Natural killer cell (primary cell): Measurements from ENCODE around the gene RGS8. TPM values are rescaled to one million over a fixed set of nuclear protein-coding genes. Genes with fewer than 3 reads are reported as not detected.

Experiments used
- ATAC-seq, 3 donors: fragments of 150-1000 bp in 2 of 3; fragments of 200-7000 bp in 1 of 3; cut with Tn5 transposase; 1 replicate in 1 of 3; 2 replicates in 2 of 3; pipeline ENCODE4 v1.10.0; 2021; ENCODE audit warnings: mild to moderate bottlenecking in 2 of 3, moderate library complexity in 2 of 3
- DNase-seq, 2 donors: peaks; one replicate each; pipeline versions ENCODE4 v3.0.0 to v3.0.0-alpha.2; 2013 to 2021; ENCODE audit warnings: mixed read lengths in 1 of 2
- H3K27ac ChIP-seq: one replicate; pipeline ENCODE4 v1.5.1; 2013; ENCODE audit warnings: mild to moderate bottlenecking, low read length
- H3K27me3 ChIP-seq: one replicate; pipeline ENCODE4 v1.6.1; 2013; ENCODE audit warnings: low read length; ENCODE audit not compliant: control insufficient read depth, insufficient read depth
- H3K36me3 ChIP-seq: one replicate; pipeline ENCODE4 v1.6.1; 2013; ENCODE audit warnings: low read length; ENCODE audit not compliant: control insufficient read depth, insufficient read depth
- H3K4me1 ChIP-seq: one replicate; pipeline ENCODE4 v1.6.1; 2013; ENCODE audit warnings: low read length; ENCODE audit not compliant: control insufficient read depth, insufficient read depth
- H3K4me3 ChIP-seq: one replicate; pipeline ENCODE4 v1.5.1; 2013; ENCODE audit warnings: low read length
- H3K9me3 ChIP-seq: one replicate; pipeline ENCODE4 v1.6.1; 2013; ENCODE audit warnings: low read length; ENCODE audit not compliant: control insufficient read depth, insufficient read depth
- H3K27ac Mint-ChIP-seq, 2 donors: one replicate each; pipeline ENCODE4 v1.8.0; 2022; ENCODE audit warnings: mild to moderate bottlenecking in 2 of 2, mixed read lengths in 2 of 2, moderate library complexity in 1 of 2
- H3K27me3 Mint-ChIP-seq, 2 donors: one replicate each; pipeline ENCODE4 v1.8.0; 2022; ENCODE audit warnings: low read depth in 2 of 2, mixed read lengths in 2 of 2
- H3K36me3 Mint-ChIP-seq: one replicate; pipeline ENCODE4 v1.8.0; 2022; ENCODE audit warnings: mixed read lengths
- H3K4me1 Mint-ChIP-seq, 2 donors: one replicate each; pipeline ENCODE4 v1.8.0; 2022; ENCODE audit warnings: mixed read lengths in 2 of 2
- H3K4me3 Mint-ChIP-seq: one replicate; pipeline ENCODE4 v1.8.0; 2022; ENCODE audit warnings: mild to moderate bottlenecking, moderate library complexity, mixed read lengths
- H3K9me3 Mint-ChIP-seq, 2 donors: one replicate each; pipeline ENCODE4 v1.8.0; 2022; ENCODE audit warnings: mixed read lengths in 2 of 2
- WGBS: methylation state at CpG from one replicate; pipeline ENCODE4 v1.1.7; 2013; ENCODE audit warnings: missing lambda C conversion rate; ENCODE audit not compliant: insufficient coverage; 5-methylcytosine and 5-hydroxymethylcytosine counted together
- intact Hi-C: fragments of 100-400 bp; cut with micrococcal nuclease; formaldehyde crosslinking; loops from one replicate; pipeline ENCODE4 v1.14.2; 2022
- total RNA-seq, 4 donors: library from RNA; stranded (reverse); fragments of 120-200 nt in 1 of 4; gene quantifications; one replicate each; pipeline versions ENCODE4 v1.2.3 to v1.2.4, GENCODE V29; 2013 to 2022
- TF ChIP-seq, protein P1 (sequence below): fragments of 200-600 bp; IDR thresholded peaks from one replicate; pipeline ENCODE4 v1.8.0; 2022; ENCODE audit warnings: antibody characterized with exemption

RGS8 gene
- total RNA-seq = not detected
- total RNA-seq (2013) = not detected

- H3K27me3 Mint-ChIP-seq = peaks cover 25 to 29% of the 10 kb centered on the region in 2 donors
- ATAC-seq = no peak
- H3K27me3 ChIP-seq = no peaks in the 10 kb centered on the region
- no peaks in the 10 kb centered on the region for H3K4me1 ChIP-seq
- no peaks in the 10 kb centered on the region for H3K4me1 Mint-ChIP-seq
- intact Hi-C loops = no loop called here
- TF ChIP-seq, protein P1, sequence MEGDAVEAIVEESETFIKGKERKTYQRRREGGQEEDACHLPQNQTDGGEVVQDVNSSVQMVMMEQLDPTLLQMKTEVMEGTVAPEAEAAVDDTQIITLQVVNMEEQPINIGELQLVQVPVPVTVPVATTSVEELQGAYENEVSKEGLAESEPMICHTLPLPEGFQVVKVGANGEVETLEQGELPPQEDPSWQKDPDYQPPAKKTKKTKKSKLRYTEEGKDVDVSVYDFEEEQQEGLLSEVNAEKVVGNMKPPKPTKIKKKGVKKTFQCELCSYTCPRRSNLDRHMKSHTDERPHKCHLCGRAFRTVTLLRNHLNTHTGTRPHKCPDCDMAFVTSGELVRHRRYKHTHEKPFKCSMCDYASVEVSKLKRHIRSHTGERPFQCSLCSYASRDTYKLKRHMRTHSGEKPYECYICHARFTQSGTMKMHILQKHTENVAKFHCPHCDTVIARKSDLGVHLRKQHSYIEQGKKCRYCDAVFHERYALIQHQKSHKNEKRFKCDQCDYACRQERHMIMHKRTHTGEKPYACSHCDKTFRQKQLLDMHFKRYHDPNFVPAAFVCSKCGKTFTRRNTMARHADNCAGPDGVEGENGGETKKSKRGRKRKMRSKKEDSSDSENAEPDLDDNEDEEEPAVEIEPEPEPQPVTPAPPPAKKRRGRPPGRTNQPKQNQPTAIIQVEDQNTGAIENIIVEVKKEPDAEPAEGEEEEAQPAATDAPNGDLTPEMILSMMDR = no peak
- H3K9me3 ChIP-seq = no peaks in the 10 kb centered on the region
- no peaks in the 10 kb centered on the region for H3K36me3 ChIP-seq
- no peak within 1 kb of the TSS for H3K4me3 Mint-ChIP-seq
- H3K9me3 Mint-ChIP-seq = no peaks in the 10 kb centered on the region
- no peak for DNase-seq
- H3K27ac ChIP-seq = no peak within 1 kb of the TSS
- no peaks in the 10 kb centered on the region for H3K36me3 Mint-ChIP-seq
- H3K27ac Mint-ChIP-seq = no peak within 1 kb of the TSS
- H3K4me3 ChIP-seq = no peak within 1 kb of the TSS
- WGBS = 45% methylated on average over 19 of the region's 19 CpGs
Measured at GRCh38 chr1:182684116-182684828, at the start of gene RGS8. Gene RGS8 (minus strand): TSS chr1:182684587. CDS start chr1:182669649, 14,938 bp downstream.

DNA sequence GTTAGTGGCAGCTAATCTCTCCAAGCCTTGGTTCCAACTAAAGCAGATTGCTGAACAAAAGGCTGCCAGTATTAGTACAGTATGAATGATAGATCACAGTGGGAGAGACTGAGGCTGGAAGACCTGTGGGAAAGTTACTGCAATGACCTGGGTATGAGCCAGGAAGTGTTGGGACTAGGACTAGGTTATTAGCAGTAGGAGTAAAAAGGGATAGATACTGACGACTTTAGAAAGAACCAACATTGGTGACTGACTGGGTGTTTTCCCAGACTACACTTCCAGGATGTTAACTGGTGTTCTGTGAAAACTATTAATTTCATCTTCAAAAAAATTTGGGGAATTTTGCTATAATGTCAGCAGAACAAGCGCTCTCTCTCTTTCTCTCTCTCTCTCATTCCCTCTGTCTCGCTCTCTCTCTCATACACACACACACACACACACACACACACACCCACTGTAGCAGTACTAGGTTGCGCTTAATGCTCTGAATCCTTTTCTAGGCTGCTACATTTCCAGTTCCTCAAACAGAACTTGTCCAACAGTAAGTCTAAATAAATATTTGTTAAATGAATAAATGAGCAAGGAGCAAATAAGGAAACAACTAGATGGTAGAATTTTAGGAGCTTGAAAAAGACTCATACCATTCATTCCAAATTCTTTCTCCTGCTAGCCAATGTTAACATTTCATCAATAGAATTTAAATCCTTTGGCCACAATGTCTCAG is 47.6 kb upstream of the RGS8 start:
- TF ChIP-seq, protein P1 = no peak
- Mint-ChIP-seq H3K27me3 (peaks cover 20 to 31% of the 10 kb centered on the region in 2 donors), H3K27ac (no peak overlapping the region), H3K4me3 (no peak overlapping the region), H3K4me1 (no peaks in the 10 kb centered on the region), H3K36me3 (no peaks in the 10 kb centered on the region), H3K9me3 (no peaks in the 10 kb centered on the region)
- intact Hi-C loops = no loop called here
- Histone ChIP-seq H3K4me1 (no peaks in the 10 kb centered on the region), H3K36me3 (no peaks in the 10 kb centered on the region), H3K27ac (no peak overlapping the region), H3K4me3 (no peak overlapping the region), H3K9me3 (no peaks in the 10 kb centered on the region), H3K27me3 (peaks cover 2% of the 10 kb centered on the region)
- DNase-seq (no peak), ATAC-seq (no peak)
- WGBS = 67% methylated on average over 3 of the region's 4 CpGs

GRCh38 chr1:182726912-182727311 is 42.5 kb upstream of the RGS8 start:
- no peaks in the 10 kb centered on the region for H3K4me1 ChIP-seq
- WGBS = no CpG with 5 or more reads among the region's 1 CpG
- no peaks in the 10 kb centered on the region for H3K36me3 ChIP-seq
- intact Hi-C loops = no loop called here
- Mint-ChIP-seq H3K4me1 (no peaks in the 10 kb centered on the region), H3K9me3 (no peaks in the 10 kb centered on the region), H3K27me3 (peaks cover 17 to 22% of the 10 kb centered on the region in 2 donors), H3K36me3 (no peaks in the 10 kb centered on the region), H3K4me3 (no peak overlapping the region), H3K27ac (no peak overlapping the region)
- H3K9me3 ChIP-seq = no peaks in the 10 kb centered on the region
- ATAC-seq (no peak), DNase-seq (no peak)
- H3K27ac ChIP-seq = no peak overlapping the region
- TF ChIP-seq, protein P1 = no peak
- peaks cover 2% of the 10 kb centered on the region for H3K27me3 ChIP-seq
- no peak overlapping the region for H3K4me3 ChIP-seq
